Measurements from ENCODE around the gene CIITA. TPM values are rescaled to one million over a fixed set of nuclear protein-coding genes. Genes with fewer than 3 reads are reported as not detected.

CIITA gene
- total and polyA plus RNA-seq, 8 donors, result 1.8 to 39.7 (median 5.4) TPM

DNA sequence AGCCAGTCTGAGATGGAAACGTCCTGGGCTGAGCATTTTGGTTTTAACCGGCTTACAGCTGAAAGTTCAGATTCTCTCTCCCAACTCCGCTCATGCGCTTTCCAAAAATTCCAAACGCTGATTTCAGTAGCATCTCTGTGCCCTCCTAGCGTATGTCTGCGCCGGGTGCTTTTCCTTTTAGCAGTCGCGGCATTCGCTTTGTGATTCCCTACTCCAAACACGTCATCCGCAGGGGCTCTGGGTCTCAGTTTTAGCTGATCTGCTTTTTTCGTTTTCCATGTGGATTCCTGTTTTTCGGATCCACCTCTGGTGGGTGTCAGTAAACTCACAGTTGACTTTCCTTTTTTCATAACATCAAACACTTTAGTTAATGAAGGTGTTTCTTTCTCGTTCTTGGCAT, 36.3 kb upstream of the CIITA start:
- no peaks in the 10 kb centered on the region for H3K27me3 ChIP-seq
- intact Hi-C loops (cut with DNase I), result loop anchor here in 2 of 3 donors (5.0 to 10.0 kb wide), 2 partner anchors 64 to 72 kb away; no protein-coding TSS in a partner anchor
- TF ChIP-seq, protein P1, sequence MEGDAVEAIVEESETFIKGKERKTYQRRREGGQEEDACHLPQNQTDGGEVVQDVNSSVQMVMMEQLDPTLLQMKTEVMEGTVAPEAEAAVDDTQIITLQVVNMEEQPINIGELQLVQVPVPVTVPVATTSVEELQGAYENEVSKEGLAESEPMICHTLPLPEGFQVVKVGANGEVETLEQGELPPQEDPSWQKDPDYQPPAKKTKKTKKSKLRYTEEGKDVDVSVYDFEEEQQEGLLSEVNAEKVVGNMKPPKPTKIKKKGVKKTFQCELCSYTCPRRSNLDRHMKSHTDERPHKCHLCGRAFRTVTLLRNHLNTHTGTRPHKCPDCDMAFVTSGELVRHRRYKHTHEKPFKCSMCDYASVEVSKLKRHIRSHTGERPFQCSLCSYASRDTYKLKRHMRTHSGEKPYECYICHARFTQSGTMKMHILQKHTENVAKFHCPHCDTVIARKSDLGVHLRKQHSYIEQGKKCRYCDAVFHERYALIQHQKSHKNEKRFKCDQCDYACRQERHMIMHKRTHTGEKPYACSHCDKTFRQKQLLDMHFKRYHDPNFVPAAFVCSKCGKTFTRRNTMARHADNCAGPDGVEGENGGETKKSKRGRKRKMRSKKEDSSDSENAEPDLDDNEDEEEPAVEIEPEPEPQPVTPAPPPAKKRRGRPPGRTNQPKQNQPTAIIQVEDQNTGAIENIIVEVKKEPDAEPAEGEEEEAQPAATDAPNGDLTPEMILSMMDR (IDR thresholded peaks at IDR 0.05), result no peak
- H3K9me3 ChIP-seq, result no peaks in the 10 kb centered on the region
- ATAC-seq, result no peak
- H3K27ac ChIP-seq, result no peak overlapping the region
- WGBS, 2 donors, result 80 to 81% methylated on average over 16 of the region's 16 CpGs
- H3K4me3 ChIP-seq, result no peak overlapping the region
- peaks cover 0 to 14% (median 5%) of the 10 kb centered on the region in 3 donors for H3K4me1 ChIP-seq
- H3K36me3 ChIP-seq, result no peaks in the 10 kb centered on the region
- DNase-seq, result no peak
- FAIRE-seq, result no peak

DNA sequence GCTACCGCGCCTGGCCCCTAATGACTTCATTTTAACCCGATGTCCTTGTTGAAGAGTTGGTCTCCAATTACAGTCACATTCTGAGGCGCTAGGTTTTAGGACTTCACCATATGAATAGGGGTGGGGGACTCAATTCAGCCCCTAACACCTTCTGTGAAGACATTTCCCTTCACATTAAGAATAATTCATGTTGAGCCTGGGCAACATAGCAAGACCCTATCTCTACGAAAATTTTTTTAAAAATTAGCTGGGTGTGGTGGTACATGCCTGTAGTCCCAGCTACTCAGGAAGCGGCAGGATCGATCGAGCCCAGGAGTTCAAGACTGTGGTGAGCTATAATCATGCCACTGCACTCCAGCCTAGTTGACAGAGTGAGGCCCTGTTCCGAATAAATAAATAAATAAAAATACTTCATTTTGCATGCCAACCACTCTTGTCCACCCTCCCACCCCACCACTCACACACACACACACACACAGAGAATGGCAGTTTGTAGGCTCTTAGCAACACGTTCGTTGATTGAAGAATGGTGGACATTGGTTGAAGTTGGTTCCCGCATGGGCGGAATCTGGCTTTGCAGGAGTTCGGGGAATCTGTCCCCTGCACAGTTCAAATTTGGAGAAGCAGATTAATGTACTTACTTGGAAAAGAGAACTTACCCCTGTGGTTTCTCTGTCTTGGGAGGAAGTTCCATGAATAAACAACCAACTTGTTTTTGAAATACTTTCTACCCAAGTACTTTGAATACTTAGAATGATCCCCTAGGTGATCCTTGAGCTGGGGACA, 30.6 kb upstream of the CIITA start:
- DNase-seq, result no peak
- H3K27me3 ChIP-seq, result no peaks in the 10 kb centered on the region
- ATAC-seq, result peak in 2 of 4 donors; percentile 51 to 56
- no peak overlapping the region for H3K4me3 ChIP-seq
- WGBS, 2 donors, result 87 to 93% methylated on average over 14 of the region's 14 CpGs
- H3K27ac ChIP-seq, result peak overlapping the region in 1 of 4 donors; percentile 31
- no peaks in the 10 kb centered on the region for H3K36me3 ChIP-seq
- no peaks in the 10 kb centered on the region for H3K9me3 ChIP-seq
- no peak for FAIRE-seq
- TF ChIP-seq, protein P1 (IDR thresholded peaks at IDR 0.05), result no peak
- no peaks in the 10 kb centered on the region for H3K4me1 ChIP-seq
- intact Hi-C loops (cut with DNase I), result loop anchor here in 1 of 3 donors (10.0 kb wide), 1 partner anchor 58 kb away; no protein-coding TSS in a partner anchor

DNA sequence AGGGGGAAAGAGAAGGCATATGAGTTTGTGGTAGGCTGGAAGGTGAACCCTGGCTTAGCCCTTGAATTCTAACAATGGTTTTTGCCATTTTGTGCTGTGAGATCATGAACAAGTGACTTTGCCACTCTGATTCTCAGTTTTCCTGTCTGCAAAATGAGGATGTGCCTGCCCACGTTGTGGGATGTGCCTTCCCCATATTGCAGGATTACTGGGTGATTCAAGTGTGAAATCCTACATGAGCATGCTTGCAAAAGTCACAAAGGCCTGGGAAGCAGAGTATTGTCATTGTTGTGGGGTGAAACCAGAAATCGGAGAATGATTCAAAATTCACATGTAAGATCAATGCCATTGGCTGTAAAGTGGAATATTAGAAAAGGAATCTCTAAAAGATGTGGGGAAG, 29.8 kb upstream of the CIITA start:
- FAIRE-seq (no peak), ATAC-seq (peak in 2 of 4 donors; percentile 19 to 46), DNase-seq (no peak)
- no peak overlapping the region for H3K4me3 ChIP-seq
- no peaks in the 10 kb centered on the region for H3K4me1 ChIP-seq
- intact Hi-C loops (cut with DNase I), result loop anchor here in 1 of 3 donors (10.0 kb wide), 1 partner anchor 58 kb away; no protein-coding TSS in a partner anchor
- no peaks in the 10 kb centered on the region for H3K27me3 ChIP-seq
- TF ChIP-seq, protein P1 (IDR thresholded peaks at IDR 0.05), result no peak
- peak overlapping the region in 1 of 4 donors; percentile 31 for H3K27ac ChIP-seq
- H3K9me3 ChIP-seq, result no peaks in the 10 kb centered on the region
- whole genome bisulfite sequencing, 2 donors, result 55 to 63% methylated on average over 2 of the region's 2 CpGs
- no peaks in the 10 kb centered on the region for H3K36me3 ChIP-seq

DNA sequence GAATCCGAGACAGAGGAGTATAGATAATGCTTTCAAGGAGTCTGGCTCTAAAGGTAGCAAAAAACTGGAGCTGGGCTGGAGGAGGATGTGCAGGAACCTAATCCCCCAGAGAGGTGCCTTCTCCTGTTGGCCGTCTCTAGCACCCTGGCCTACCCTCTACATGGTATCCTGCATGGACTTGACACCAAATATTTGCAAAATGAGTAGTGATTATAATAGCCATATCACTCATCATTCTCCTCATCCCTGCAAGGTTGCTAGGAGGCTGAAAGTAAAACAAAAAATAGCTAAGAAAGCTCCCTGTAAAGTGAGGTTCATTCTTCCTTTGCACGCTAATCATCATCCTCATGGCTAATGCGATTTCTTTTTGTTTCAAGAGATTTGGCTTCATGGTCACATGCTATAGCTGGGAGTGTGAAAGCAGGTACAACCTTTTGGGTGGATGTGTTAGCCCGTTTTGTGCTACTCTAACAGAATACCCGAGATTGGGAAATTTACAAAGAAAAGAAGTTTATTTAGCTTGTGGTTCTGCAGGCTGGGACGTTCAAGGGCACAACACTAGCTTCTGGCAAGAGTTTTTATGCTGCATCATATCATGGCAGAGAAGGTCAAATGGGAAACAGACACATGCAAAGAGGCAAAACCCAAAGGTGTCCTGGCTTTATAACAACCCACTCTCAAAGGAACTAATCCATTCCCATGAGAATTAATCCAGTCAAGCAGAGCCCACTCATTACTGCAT, 27.1 kb upstream of the CIITA start:
- no peak overlapping the region for H3K27ac ChIP-seq
- intact Hi-C loops (cut with DNase I), result loop anchor here in 1 of 3 donors (10.0 kb wide), 1 partner anchor 55 kb away; no protein-coding TSS in a partner anchor
- H3K4me3 ChIP-seq, result no peak overlapping the region
- TF ChIP-seq, protein P1 (IDR thresholded peaks at IDR 0.05), result no peak
- no peak for FAIRE-seq
- H3K36me3 ChIP-seq, result no peaks in the 10 kb centered on the region
- 69 to 84% methylated on average over 7 of the region's 7 CpGs for WGBS, 2 donors
- H3K27me3 ChIP-seq, result no peaks in the 10 kb centered on the region
- no peaks in the 10 kb centered on the region for H3K4me1 ChIP-seq
- H3K9me3 ChIP-seq, result no peaks in the 10 kb centered on the region
- no peak for DNase-seq
- ATAC-seq, result no peak

Measured in pancreas (tissue), 10 donors.